HG03175 (cell line): ENCODE results near the gene SH2D3C.

Experiments used
- ATAC-seq: cut with Tn5 transposase; IDR thresholded peaks from one replicate; pipeline ENCODE4 v1.9.1; 2021; ENCODE audit warnings: mild to moderate bottlenecking, moderate library complexity; ENCODE audit not compliant: unreplicated experiment

SH2D3C gene

GRCh38 chr9:127744398-127745110, 33.9 kb downstream of the SH2D3C start:
- no peak for ATAC-seq

GRCh38 chr9:127742435-127743088, 35.9 kb downstream of the SH2D3C start:
- ATAC-seq, result no peak

- no peak for ATAC-seq
These were observed 36.5 kb downstream of the SH2D3C start for GRCh38 chr9:127741831-127742434.

GRCh38 chr9:127739614-127740330, 38.7 kb downstream of the SH2D3C start:
- ATAC-seq, result no peak

GRCh38 chr9:127738666-127739065, 39.8 kb downstream of the SH2D3C start:
- ATAC-seq, result no peak

DNA sequence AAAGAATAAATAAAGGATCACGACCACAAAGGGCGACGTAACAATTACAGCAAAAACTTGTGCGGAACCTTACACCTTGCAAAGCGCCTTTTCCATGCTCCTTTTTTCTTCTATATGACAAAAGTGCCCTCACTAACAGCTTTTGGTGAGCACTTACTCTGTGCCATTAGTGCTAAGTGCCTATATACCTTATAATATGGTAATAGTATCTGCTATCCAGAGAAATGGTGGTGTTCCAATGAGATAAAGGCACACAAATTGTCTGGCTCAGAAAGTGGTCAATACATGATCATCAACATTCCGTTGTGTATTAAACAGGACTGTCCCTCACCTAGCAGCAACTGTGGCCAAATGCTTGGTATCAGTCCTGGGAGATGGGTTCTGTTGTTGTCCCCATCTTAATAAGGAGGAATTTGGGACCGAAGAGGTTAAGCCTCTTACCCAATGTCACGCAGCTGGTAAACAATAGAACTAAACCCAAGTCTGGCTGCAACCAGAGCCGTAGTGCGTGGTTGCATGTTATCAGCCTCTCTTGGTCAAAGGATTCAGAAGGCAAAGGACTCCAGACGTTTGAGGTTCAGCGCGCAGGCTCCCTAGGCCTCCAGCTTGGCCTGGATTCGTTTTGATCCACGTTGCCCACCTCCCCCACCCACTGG, 42.8 kb downstream of the SH2D3C start:
- ATAC-seq, result no peak

DNA sequence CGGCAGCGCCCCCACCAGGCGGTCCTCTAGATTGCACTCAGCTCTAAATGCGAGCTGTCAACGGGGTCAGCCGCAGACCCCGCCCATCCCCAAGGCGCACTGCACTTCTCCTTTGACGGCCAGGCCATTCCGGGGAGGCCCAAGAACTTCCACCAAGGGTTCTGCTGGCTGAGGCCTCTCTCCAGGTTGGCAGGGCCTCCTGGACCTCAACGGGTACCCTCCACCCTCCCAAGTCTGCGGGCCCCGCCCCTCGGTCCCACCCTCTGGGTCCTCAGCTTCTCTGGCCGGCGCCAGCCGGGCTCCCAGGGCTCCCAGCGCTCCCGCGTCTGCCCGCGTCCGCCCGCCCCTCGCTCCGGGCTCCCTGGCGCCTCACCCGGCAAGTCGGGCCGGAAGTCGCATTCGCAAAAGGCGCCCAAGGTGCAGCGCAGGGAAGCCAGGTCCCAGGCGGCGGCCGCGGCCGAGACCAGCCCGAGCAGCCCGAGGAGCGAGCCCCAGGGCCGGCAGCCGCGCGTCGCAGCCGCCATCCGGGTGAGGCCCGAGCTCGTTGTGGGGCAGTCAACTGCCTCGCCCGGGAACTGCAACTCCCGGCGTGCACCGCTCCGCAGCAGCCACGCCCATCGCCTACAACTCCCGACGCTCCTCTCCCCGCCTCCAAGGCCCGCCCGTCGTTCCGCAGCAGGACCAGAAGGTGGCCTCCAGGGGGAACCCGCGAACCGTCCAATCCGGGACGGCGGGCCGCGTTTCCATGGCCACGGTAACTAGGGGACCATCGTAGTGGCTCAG, 43.5 kb downstream of the SH2D3C start, which contains the start of gene TOR2A:
Gene TOR2A (minus strand): TSS at position 548 of the 783 bp plus-strand sequence. CDS start 24 bp downstream, at position 524.
- ATAC-seq, result peak; percentile 88

DNA sequence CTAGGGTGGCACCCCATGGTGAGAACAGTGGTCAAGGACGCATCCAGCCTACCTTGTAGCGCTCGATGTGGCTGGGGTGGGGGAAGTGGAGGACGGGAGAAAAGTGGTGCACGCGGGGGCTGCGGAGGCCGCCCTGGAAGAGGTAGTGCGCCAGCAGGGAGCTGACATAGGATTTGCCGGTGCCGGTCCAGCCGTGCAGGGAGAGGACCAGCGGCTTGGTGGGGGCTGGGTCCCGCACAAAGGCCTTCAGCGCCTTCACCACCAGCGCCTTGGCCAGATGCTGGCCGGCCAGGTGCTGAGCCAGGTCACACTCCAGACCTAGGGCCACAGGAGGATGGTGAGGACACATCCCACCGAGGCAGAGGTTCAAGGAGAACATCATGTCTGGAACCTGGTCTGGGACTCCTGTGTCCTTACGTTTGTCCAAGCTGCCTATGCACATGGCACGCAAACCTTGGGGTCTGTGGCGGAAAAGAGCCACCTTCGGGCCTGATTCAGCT, 44.2 kb downstream of the SH2D3C start:
- ATAC-seq, result no peak

- no peak for ATAC-seq
These were observed 44.9 kb downstream of the SH2D3C start for GRCh38 chr9:127733614-127734013.

- ATAC-seq, result no peak
These were observed 46.0 kb downstream of the SH2D3C start for GRCh38 chr9:127732444-127732843.

- ATAC-seq, result no peak
These were observed 46.5 kb downstream of the SH2D3C start for GRCh38 chr9:127731938-127732337.

DNA sequence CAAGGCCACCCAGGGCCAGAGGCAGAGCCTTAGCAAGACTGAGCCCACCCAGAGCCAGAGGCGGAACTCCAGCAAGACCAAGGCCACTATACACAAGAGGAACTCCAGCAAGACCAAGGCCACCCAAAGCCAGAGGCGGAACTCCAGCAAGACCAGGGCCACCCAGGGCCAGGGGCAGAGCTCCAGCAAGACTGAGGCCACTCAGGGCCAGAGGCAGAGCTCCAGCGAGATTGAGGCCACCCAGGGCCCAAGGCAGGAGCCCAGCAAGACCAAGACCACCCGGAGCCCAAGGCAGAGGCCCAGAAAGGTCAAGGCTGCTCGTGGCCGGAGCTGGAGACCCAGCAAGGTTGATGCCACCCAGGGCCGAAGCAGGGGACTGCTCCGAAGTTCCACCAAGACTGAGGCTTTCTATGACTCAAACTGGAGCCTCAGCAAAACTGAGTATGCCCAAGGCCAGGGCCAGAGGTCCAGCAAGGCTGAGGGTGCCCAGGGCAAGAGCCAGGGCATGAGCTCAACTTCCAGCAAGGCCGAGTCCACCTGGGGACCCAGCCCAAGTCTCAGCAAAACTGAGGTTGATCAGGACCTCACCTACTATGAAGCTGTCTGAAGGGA, 47.6 kb downstream of the SH2D3C start:
- no peak for ATAC-seq

- ATAC-seq, result no peak
These were observed 48.2 kb downstream of the SH2D3C start for GRCh38 chr9:127730262-127730661.

DNA sequence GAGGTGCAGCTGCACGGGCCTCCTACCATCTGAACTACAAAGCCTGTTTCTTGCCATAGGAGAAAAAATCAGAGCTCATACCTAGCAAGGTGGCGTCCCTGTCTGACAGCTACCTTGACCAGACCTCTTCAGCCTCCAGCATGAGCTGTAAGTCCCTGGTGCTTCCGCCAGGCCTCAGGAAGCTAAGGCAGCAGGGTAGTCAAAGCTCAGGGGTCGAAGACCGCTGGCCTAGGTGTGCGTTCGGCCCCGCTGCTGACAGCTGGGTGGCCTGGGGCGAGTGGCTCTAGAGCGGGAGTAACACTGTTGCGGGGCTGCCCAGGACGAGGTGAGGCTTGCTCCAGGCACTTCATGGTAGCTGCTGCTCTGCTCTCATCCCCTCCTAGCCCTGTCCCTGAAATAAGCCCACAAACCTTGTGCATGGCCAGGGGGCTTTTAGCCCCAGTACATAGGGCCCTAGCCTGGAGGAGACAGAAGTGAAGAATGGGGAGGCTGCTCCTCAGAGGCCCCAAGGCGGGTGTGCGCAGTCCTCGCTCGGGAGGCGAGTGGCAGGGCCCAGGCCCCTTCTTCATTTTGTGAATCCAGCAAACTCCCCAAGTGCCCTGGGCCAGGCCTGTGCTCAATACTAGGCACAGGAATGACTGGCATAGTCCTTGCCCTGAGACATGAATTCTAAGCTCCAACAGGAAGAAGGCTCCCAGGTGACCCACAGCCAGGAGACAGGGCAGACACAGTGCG, 48.8 kb downstream of the SH2D3C start:
- no peak for ATAC-seq

- ATAC-seq, result no peak
These were observed 49.7 kb downstream of the SH2D3C start for GRCh38 chr9:127728808-127729207.

GRCh38 chr9:127726871-127727270, 51.6 kb downstream of the SH2D3C start:
- ATAC-seq, result no peak

DNA sequence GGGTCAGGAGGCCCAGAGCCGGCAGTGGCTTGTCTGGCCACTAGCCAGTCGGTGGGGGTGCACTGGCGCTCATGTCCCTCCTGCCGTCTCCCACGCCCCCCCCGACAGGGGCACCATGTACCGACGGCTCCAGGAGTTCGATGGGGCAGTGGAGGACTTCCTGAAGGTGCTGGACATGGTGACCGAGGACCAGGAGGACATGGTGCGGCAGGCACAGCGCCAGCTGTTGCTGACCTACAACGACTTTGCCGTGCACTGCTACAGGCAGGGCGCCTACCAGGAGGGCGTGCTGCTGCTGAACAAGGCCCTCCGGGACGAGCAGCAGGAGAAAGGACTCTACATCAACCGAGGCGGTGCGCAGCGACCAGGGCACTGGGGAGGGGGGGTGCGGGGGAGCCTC, 54.5 kb downstream of the SH2D3C start:
- ATAC-seq, result no peak

DNA sequence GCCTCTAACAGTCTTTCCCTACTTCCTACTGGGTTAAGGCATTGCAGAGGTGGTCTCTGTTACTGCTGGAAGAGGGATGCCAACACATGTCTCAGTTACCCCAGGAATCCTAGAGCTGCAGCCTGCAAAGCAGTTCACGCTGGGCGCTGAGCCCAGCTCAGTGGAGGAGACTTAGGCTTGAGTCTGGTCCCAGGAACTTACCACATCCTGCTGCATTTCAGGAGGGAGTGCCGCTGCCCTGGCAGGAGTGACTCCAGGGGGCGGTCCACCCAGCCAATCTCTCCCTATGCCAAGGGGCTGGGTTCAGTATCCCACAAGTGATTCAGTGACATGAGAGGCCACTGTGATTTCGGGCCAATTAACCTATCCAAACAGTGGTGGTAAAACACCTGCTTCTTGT, 55.0 kb downstream of the SH2D3C start:
- ATAC-seq, result no peak

- ATAC-seq, result no peak
These were observed 55.5 kb downstream of the SH2D3C start for GRCh38 chr9:127723013-127723412.
